Panc1 (cell line): Measurements from ENCODE around the gene MCF2L. TPM values are rescaled to one million over a fixed set of nuclear protein-coding genes. Genes with fewer than 3 reads are reported as not detected.

Experiments used
- ATAC-seq: fragments of 200-7000 bp; cut with Tn5 transposase; 2 replicates; pipeline ENCODE4 v1.9.1; 2020; ENCODE audit warnings: mild to moderate bottlenecking, moderate library complexity
- BruUV-seq: library from RNA; stranded (reverse); fragments of 400-500 nt; replicated peaks from 2 replicates; lab custom pipeline; 2021; lab: Mats Ljungman, UMichigan
- CTCF ChIA-PET: fragments of 300-600 bp; sonication (Branson Sonifier 250); formaldehyde crosslinking; loops from one replicate; lab custom pipeline; 2022; ENCODE audit warnings: antibody characterized with exemption; lab: Charles Lee
- POLR2A ChIA-PET: fragments of 300-600 bp; sonication (Branson Sonifier 250); formaldehyde crosslinking; loops from one replicate; lab custom pipeline; 2022; ENCODE audit warnings: antibody characterized with exemption; lab: Charles Lee
- DNase-seq: peaks from one replicate; pipeline ENCODE4 v3.0.0-alpha.2; 2010; ENCODE audit warnings: low read depth, low spot score
- H3K27ac ChIP-seq: 2 replicates; pipeline ENCODE4 v1.5.1; 2011; ENCODE audit warnings: mild to moderate bottlenecking, low read length, inconsistent platforms
- H3K27me3 ChIP-seq: fragments of 200-500 bp; sonication (Bioruptor generic); 2 replicates; pipeline ENCODE4 v1.6.0; 2014; ENCODE audit warnings: low read length, inconsistent platforms; ENCODE audit not compliant: control insufficient read depth, insufficient read depth
- H3K36me3 ChIP-seq: fragments of 200-500 bp; sonication (Bioruptor generic); 2 replicates; pipeline ENCODE4 v1.5.1; 2014; ENCODE audit warnings: inconsistent platforms, mild to moderate bottlenecking, low read length, moderate library complexity; ENCODE audit not compliant: control insufficient read depth, insufficient read depth
- H3K4me1 ChIP-seq: 2 replicates; pipeline ENCODE4 v1.5.1; 2011; ENCODE audit warnings: inconsistent platforms, mild to moderate bottlenecking, low read length, moderate library complexity; ENCODE audit not compliant: control insufficient read depth, insufficient read depth
- H3K4me3 ChIP-seq, 2 experiments: 2 replicates each; pipeline ENCODE4 v1.5.1; 2011 to 2012; ENCODE audit warnings: low read depth in 2 of 2, low read length in 2 of 2, mild to moderate bottlenecking in 2 of 2, inconsistent platforms in 1 of 2, moderate library complexity in 1 of 2
- H3K9me3 ChIP-seq: fragments of 200-500 bp; sonication (Bioruptor generic); 2 replicates; pipeline ENCODE4 v1.5.1; 2014; ENCODE audit warnings: low read depth, mild to moderate bottlenecking, inconsistent platforms, low read length, moderate library complexity; ENCODE audit not compliant: control insufficient read depth, insufficient read depth
- POLR2AphosphoS5 ChIP-seq: IDR thresholded peaks from 2 replicates; pipeline ENCODE4 v1.6.1; 2012; ENCODE audit warnings: mild to moderate bottlenecking, low read depth, low read length, moderate library complexity
- SIN3A ChIP-seq: IDR thresholded peaks from 2 replicates; pipeline ENCODE4 v1.6.1; 2012; ENCODE audit warnings: low read depth, mild to moderate bottlenecking, low read length, moderate library complexity, borderline replicate concordance; ENCODE audit not compliant: insufficient read depth
- TCF7L2 ChIP-seq: IDR thresholded peaks from 2 replicates; pipeline ENCODE4 v1.6.1; 2011; ENCODE audit warnings: mild to moderate bottlenecking, low read depth, low read length, inconsistent platforms
- in situ Hi-C: cut with HindIII; loops from 2 replicates; pipeline ENCODE4 v1.10.0; 2016; ENCODE audit warnings: low sequenced_read_pairs, low pct_unique_long_range_greater_than_20kb
- intact Hi-C: fragments of 100-400 bp; cut with micrococcal nuclease; formaldehyde crosslinking; loops from one replicate; pipeline ENCODE4 v1.10.0; 2022; ENCODE audit not compliant: unreplicated experiment
- total RNA-seq: library from RNA; stranded (reverse); gene quantifications from one replicate; pipeline ENCODE4 v1.2.1, GENCODE V29; 2021; ENCODE audit not compliant: unreplicated experiment
- TF ChIP-seq, protein P1 (sequence below), 2 experiments: IDR thresholded peaks; 2 replicates each; pipeline ENCODE4 v1.6.1; 2011 to 2012; ENCODE audit warnings: low read depth in 2 of 2, control low read depth in 1 of 2, low read length in 1 of 2, mild to moderate bottlenecking in 1 of 2, moderate library complexity in 1 of 2; ENCODE audit not compliant: insufficient read depth in 1 of 2
- TF ChIP-seq, protein P2 (sequence below): fragments of 450-650 bp; IDR thresholded peaks from 2 replicates; pipeline ENCODE4 v1.5.1; 2017; ENCODE audit warnings: mild to moderate bottlenecking

MCF2L gene
- total RNA-seq, 1 experiment from 2014 or later: 0.57 TPM

- H3K4me1 ChIP-seq: no peaks in the 10 kb centered on the region
- H3K27ac ChIP-seq: no peak overlapping the region
- TF ChIP-seq POLR2AphosphoS5 (no peak), TCF7L2 (no peak), SIN3A (no peak)
- TF ChIP-seq, protein P1, sequence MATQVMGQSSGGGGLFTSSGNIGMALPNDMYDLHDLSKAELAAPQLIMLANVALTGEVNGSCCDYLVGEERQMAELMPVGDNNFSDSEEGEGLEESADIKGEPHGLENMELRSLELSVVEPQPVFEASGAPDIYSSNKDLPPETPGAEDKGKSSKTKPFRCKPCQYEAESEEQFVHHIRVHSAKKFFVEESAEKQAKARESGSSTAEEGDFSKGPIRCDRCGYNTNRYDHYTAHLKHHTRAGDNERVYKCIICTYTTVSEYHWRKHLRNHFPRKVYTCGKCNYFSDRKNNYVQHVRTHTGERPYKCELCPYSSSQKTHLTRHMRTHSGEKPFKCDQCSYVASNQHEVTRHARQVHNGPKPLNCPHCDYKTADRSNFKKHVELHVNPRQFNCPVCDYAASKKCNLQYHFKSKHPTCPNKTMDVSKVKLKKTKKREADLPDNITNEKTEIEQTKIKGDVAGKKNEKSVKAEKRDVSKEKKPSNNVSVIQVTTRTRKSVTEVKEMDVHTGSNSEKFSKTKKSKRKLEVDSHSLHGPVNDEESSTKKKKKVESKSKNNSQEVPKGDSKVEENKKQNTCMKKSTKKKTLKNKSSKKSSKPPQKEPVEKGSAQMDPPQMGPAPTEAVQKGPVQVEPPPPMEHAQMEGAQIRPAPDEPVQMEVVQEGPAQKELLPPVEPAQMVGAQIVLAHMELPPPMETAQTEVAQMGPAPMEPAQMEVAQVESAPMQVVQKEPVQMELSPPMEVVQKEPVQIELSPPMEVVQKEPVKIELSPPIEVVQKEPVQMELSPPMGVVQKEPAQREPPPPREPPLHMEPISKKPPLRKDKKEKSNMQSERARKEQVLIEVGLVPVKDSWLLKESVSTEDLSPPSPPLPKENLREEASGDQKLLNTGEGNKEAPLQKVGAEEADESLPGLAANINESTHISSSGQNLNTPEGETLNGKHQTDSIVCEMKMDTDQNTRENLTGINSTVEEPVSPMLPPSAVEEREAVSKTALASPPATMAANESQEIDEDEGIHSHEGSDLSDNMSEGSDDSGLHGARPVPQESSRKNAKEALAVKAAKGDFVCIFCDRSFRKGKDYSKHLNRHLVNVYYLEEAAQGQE (IDR thresholded peaks at IDR 0.05; ENCODE audit: insufficient read depth in 1 of 2, low read depth in 2 of 2, low read length in 1 of 2): no peak
- TF ChIP-seq, protein P2, sequence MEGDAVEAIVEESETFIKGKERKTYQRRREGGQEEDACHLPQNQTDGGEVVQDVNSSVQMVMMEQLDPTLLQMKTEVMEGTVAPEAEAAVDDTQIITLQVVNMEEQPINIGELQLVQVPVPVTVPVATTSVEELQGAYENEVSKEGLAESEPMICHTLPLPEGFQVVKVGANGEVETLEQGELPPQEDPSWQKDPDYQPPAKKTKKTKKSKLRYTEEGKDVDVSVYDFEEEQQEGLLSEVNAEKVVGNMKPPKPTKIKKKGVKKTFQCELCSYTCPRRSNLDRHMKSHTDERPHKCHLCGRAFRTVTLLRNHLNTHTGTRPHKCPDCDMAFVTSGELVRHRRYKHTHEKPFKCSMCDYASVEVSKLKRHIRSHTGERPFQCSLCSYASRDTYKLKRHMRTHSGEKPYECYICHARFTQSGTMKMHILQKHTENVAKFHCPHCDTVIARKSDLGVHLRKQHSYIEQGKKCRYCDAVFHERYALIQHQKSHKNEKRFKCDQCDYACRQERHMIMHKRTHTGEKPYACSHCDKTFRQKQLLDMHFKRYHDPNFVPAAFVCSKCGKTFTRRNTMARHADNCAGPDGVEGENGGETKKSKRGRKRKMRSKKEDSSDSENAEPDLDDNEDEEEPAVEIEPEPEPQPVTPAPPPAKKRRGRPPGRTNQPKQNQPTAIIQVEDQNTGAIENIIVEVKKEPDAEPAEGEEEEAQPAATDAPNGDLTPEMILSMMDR: no peak
- no peaks in the 10 kb centered on the region for H3K9me3 ChIP-seq
- ATAC-seq: no peak
- no peaks in the 10 kb centered on the region for H3K27me3 ChIP-seq
- intact Hi-C loops: no loop called here
- ChIA-PET POLR2A (no interaction called here), CTCF (no interaction called here)
- H3K36me3 ChIP-seq: no peaks in the 10 kb centered on the region
- no TSS peak for BruUV-seq
- DNase-seq: no peak
- in situ Hi-C loops: no loop called here
- no peak overlapping the region for H3K4me3 ChIP-seq
Measured at GRCh38 chr13:113114511-113115362, 145.7 kb downstream of the MCF2L start.

GRCh38 chr13:113115363-113116205 is 146.6 kb downstream of the MCF2L start:
- Histone ChIP-seq H3K27ac (no peak overlapping the region), H3K36me3 (no peaks in the 10 kb centered on the region), H3K9me3 (no peaks in the 10 kb centered on the region), H3K4me3 (no peak overlapping the region), H3K27me3 (no peaks in the 10 kb centered on the region), H3K4me1 (no peaks in the 10 kb centered on the region)
- POLR2A ChIA-PET: no interaction called here
- CTCF ChIA-PET: no interaction called here
- no peak for TF ChIP-seq SIN3A
- no peak for TF ChIP-seq TCF7L2
- TF ChIP-seq, protein P1 (IDR thresholded peaks at IDR 0.05; ENCODE audit: insufficient read depth in 1 of 2, low read depth in 2 of 2, low read length in 1 of 2): no peak
- TF ChIP-seq POLR2AphosphoS5: no peak
- TF ChIP-seq, protein P2: no peak
- ATAC-seq (no peak), DNase-seq (no peak)
- in situ Hi-C loops: no loop called here
- intact Hi-C loops: no loop called here
- BruUV-seq: no TSS peak
